ENCODE results near the gene EPHA10.
"Not testable (repeated sequence)": the region's sequence is repeated elsewhere in the genome, so short reads cannot be mapped to it uniquely, and the experiment has no call there.

EPHA10 gene

DNA sequence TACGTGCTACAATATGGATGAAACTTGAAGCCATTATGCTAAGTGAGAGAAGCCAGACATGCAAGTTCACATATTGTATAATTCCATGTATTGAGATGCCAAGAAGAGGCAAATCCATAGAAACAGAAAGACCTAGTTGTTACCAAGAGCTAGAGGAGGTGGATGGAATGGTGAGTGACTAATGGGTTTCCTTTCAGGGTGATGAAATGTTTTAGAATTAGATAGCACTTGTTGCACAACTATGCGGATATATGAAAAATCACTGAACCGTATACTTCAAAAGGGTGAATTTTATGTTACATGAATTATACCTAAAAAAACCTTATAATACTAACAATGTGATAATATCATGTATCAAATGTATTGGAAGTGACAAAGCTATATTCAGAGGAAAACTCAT, 18.1 kb downstream of the EPHA10 start:
- no peak for TF ChIP-seq CTCF (IDR thresholded peaks at IDR 0.05; ENCODE audit: low read depth, low read length)
- H3K4me3 ChIP-seq (ENCODE audit: low read depth, low read length): no peak overlapping the region

DNA sequence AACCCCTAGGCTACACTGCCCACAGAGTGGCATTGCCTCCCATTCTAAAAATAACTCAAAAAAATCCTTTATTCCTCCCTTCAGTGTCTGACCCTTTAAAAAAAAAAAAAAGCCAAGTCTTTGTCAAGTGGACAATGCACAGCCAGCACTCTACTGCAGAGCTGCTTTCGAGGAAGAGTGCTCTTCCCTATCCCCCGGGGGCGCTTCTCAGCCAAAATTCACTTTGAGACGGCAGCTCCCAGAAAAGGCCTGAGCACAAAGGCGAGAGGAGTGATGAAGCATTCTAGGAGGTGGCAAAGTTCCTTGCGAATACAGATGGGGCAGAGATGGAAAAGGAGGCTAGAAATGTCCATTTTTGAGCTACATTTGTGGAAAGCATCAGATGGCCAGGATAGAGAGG, 23.3 kb downstream of the EPHA10 start:
- no peak for TF ChIP-seq CTCF (IDR thresholded peaks at IDR 0.05; ENCODE audit: low read depth, low read length)
- no peak overlapping the region for H3K4me3 ChIP-seq (ENCODE audit: low read depth, low read length)

DNA sequence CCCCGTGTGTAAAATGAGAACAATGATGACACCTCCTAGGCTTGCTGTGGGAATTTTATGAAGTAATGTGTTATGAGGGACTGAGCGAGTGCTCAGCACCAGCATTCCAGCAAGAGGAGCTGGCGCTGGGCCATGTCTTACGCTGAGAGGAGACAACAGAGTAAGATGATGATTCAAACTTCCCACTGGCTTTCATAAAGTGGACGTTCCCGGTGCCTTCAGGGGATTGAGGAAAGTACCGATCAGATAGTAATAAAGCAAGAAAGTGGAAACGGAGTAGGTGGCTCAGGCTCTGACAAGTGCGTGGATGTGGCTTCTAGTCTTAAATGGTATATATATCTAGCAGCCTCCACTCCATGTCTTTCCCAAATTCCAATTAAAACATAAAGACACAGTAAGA, 23.8 kb downstream of the EPHA10 start:
- H3K4me3 ChIP-seq (ENCODE audit: low read depth, low read length): no peak overlapping the region
- TF ChIP-seq CTCF (IDR thresholded peaks at IDR 0.05; ENCODE audit: low read depth, low read length): no peak

GRCh38 chr1:37739222-37739621, 25.7 kb downstream of the EPHA10 start:
- no peak overlapping the region for H3K4me3 ChIP-seq (ENCODE audit: low read depth, low read length)
- TF ChIP-seq CTCF (IDR thresholded peaks at IDR 0.05; ENCODE audit: low read depth, low read length): no peak

DNA sequence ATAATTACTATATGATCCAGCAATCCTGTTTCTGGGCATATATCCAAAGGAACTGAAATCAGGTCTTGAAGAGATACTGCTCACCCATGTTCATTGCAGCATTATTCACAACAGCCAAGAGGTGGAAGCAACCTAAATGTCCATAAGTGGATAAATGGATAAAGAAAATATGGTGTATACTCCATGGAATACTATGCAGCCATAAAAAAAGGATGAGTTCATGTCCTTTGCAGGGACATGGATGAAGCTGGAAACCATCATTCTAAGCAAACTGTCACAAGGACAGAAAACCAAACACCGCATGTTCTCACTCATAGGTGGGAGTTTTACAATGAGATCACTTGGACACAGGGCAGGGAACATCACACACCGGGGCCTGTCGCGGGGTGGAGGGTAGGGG, 26.3 kb downstream of the EPHA10 start:
- H3K4me3 ChIP-seq (ENCODE audit: low read depth, low read length): not testable (repeated sequence)

GRCh38 chr1:37737975-37738374, 26.9 kb downstream of the EPHA10 start:
- not testable (repeated sequence) for H3K4me3 ChIP-seq (ENCODE audit: low read depth, low read length)

DNA sequence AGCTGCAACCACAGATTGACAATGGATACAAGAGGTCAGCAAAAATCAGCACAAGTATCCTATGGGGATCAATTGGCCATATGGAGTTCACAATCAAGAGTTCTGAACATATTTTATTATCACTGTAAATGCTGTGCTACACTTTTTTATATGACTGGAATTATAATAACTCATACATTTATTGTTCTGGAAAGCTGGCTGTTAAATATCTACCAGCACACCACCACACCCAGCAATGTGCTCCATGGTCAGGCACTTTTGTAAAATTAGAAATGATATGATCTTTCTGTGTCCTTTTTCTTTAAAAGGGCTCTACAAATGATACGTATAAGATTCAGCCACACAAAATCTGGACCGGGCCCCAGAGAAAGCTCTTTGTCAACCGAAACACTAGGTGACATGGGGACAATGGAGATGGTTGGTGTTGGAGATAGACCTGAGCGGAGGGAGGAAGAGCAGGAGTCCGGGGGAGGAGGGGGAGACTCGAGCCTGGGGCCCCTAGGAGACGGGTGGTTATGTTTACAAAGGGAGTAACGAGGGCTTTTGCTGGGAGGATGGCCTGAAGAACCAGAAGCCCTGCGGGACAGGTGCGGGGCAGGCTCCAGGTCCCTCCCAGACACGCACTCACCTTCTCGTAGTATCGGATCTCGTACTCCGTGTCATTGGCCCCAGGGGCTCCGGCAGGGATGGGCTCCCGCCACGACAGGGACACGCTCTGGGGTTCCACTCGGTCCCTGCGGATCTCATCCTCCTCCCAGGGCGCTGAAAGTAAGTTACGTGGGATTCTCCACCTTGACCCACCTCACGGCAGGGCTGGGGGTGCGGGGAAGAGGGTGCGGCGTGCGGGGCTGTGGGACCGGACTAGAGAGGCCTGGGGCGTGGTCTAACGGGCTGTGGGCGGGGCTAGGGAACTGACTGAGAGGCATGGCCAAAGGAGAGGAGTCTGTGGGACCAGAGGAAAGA, 30.0 kb downstream of the EPHA10 start:
- 0 out of 2 replicates have a peak overlapping the region, but pooled peaks have one; percentile 4 for H3K4me3 ChIP-seq (ENCODE audit: low read depth, low read length)
- TF ChIP-seq CTCF (IDR thresholded peaks at IDR 0.05; ENCODE audit: low read depth, low read length): no peak

DNA sequence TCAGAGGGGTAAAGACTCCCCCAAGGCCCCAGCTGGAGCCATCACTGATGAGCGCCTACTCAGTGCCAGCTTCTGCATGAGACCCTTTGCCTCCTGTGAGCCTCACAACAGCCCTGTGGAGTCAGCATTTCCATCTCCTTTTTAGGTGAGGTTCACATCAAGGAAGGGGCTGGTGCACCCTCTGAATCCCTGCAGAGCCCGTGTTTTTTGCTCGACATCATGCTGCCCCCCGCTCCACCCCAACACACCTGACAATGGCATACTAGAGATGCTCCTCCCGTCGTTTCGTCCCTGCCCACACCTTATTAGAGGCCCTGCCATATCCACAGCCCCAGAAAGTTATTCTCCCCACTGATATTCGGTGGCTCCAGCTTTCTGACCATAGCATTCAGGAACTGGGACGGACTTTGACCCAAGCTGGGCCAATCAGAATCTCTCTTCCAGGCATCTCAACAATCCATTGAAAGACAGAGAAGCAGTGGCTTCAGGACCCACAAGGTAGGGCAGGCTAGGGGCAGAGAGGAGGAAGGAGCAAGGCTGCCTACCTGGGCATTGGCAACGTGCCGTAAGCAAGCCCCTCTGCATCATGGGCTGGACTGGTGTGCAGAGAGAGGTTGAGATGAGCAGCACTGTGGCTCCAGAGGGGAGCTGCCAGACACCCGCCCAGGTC, 32.7 kb downstream of the EPHA10 start:
- no peak for TF ChIP-seq CTCF (IDR thresholded peaks at IDR 0.05; ENCODE audit: low read depth, low read length)
- no peak overlapping the region for H3K4me3 ChIP-seq (ENCODE audit: low read depth, low read length)
